ENCODE results near the gene UGDH. TPM values are rescaled to one million over a fixed set of nuclear protein-coding genes. Genes with fewer than 3 reads are reported as not detected.
A peak's percentile ranks its signal among the peaks of the same experiment; 100 is the strongest.

The UGDH gene
- total RNA-seq, 2 donors from 2014 or later: 33.0 to 36.7 TPM

GRCh38 chr4:39452153-39452859 is 74.9 kb downstream of the UGDH start:
- Mint-ChIP-seq H3K27ac (peak overlapping the region; percentile 1), H3K36me3 (ENCODE audit: insufficient read depth in 2 of 2) (peaks cover 18 to 64% of the 10 kb centered on the region in 2 donors), H3K4me1 (ENCODE audit: low read depth) (peaks cover 56% of the 10 kb centered on the region), H3K9me3 (no peaks in the 10 kb centered on the region), H3K27me3 (ENCODE audit: low read depth) (no peaks in the 10 kb centered on the region), H3K4me3 (no peak overlapping the region)
- no peak for ATAC-seq (replicated peaks in 1 of 2)
- DNase-seq: no peak

GRCh38 chr4:39451423-39452023 is 75.7 kb downstream of the UGDH start:
- Mint-ChIP-seq H3K4me3 (no peak overlapping the region), H3K27ac (peak overlapping the region; percentile 75), H3K36me3 (ENCODE audit: insufficient read depth in 2 of 2) (peaks cover 11 to 56% of the 10 kb centered on the region in 2 donors), H3K4me1 (ENCODE audit: low read depth) (peaks cover 52% of the 10 kb centered on the region), H3K27me3 (ENCODE audit: low read depth) (no peaks in the 10 kb centered on the region), H3K9me3 (no peaks in the 10 kb centered on the region)
- DNase-seq: no peak
- ATAC-seq (replicated peaks in 1 of 2): no peak

GRCh38 chr4:39450618-39451017 is 76.6 kb downstream of the UGDH start:
- Mint-ChIP-seq H3K27ac (peak overlapping the region; percentile 75), H3K4me1 (ENCODE audit: low read depth) (peaks cover 43% of the 10 kb centered on the region), H3K4me3 (no peak overlapping the region), H3K36me3 (ENCODE audit: insufficient read depth in 2 of 2) (peaks cover 11 to 49% of the 10 kb centered on the region in 2 donors), H3K9me3 (no peaks in the 10 kb centered on the region), H3K27me3 (ENCODE audit: low read depth) (no peaks in the 10 kb centered on the region)
- no peak for ATAC-seq (replicated peaks in 1 of 2)
- no peak for DNase-seq

Other genes with a start within 250 kb of the UGDH start
- 100 to 1,000 TPM; 111 to 134 TPM for gene RFC1, start 161.1 kb downstream of the UGDH start, total RNA-seq
- gene KLB, start 120.5 kb downstream of the UGDH start, total RNA-seq: not detected
- 1,000 to 10,000 TPM; 2,445 to 2,588 TPM for gene RPL9, start 68.5 kb downstream of the UGDH start, total RNA-seq
- 10 to 100 TPM; 28.3 to 39.5 TPM for gene LIAS, start 68.4 kb downstream of the UGDH start, total RNA-seq
- 1 to 10 TPM; 4.4 to 8.6 TPM for gene SMIM14, start 111.4 kb upstream of the UGDH start, total RNA-seq
- gene UBE2K, start 170.7 kb upstream of the UGDH start, total RNA-seq: 10 to 100 TPM; 79.2 to 84.7 TPM

All from activated T-cell treated with anti-CD3 and anti-CD28 coated beads, Interleukin-2, amount 50 U/mL, for 72 hours (primary cell).